Measurements from ENCODE around the gene SCAMP4. TPM values are rescaled to one million over a fixed set of nuclear protein-coding genes. Genes with fewer than 3 reads are reported as not detected.
"Not testable (repeated sequence)": the region's sequence is repeated elsewhere in the genome, so short reads cannot be mapped to it uniquely, and the experiment has no call there.

Gene SCAMP4
- total and polyA plus RNA-seq, 7 donors, result 14.4 to 55.4 (median 26.0) TPM

DNA sequence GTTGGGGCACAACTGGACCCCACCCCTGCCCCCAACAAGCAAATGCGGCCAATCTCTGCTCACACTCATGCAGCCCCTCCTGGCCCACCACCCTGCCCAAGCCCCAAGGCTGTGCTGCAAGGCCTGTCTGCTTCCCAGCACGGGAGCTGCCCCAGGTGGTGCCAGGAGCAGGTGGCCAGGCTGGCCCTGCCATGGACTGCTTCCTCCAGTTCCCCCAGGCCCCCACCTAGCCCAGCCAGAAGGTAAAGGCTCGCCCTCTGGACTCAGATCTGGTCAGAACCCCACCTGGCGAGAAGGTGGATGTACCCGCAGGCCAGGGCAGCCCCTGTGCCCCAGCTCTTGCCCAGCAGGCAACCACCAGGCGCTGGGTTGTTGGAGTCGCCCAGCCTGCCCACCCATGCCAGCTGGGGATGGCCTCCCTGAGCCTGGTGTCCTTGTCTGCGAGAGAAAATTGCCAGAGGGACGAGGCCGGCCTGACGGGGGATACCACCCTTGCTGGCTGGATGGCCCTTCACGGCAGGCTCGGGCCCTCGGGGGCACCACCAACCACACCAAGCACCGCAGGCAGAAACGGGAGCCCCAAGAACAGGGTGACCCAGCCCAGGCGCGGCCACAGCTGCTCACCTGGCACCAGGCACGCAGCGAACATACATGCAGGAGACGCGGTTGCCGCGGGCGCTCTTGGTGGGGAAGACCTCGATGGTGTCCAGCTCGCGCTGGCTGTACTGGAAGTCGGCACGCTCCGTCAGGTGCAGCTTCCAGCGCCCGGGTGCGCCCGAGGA lies 24.4 kb upstream of the SCAMP4 start:
- intact Hi-C loops (cut with DNase I), result no loop called here
- Histone ChIP-seq H3K4me3 (peak overlapping the region in 1 of 4 donors; percentile 27), H3K4me1 (peaks cover 0 to 53% (median 49%) of the 10 kb centered on the region in 4 donors), H3K36me3 (peaks cover 0 to 9% (median 0%) of the 10 kb centered on the region in 4 donors), H3K9me3 (no peaks in the 10 kb centered on the region), H3K27me3 (no peaks in the 10 kb centered on the region), H3K27ac (peak overlapping the region in 1 of 4 donors; percentile 55)
- TF ChIP-seq CTCF (IDR thresholded peaks at IDR 0.05) (no peak), POLR2A (IDR thresholded peaks at IDR 0.05) (no peak), EP300 (IDR thresholded peaks at IDR 0.05) (no peak), POLR2AphosphoS5 (IDR thresholded peaks at IDR 0.05) (no peak)
- DNase-seq, result peak; percentile 66
- WGBS, 2 donors, result 90 to 91% methylated on average over 35 of the region's 35 CpGs

GRCh38 chr19:1881393-1882088 lies 23.7 kb upstream of the SCAMP4 start:
- H3K9me3 ChIP-seq; intact Hi-C loops (cut with DNase I); H3K36me3 ChIP-seq; DNase-seq; H3K27me3 ChIP-seq: not testable (repeated sequence)
- peak overlapping the region in 3 of 4 donors; percentile 5 to 27 (median 9) for H3K4me3 ChIP-seq
- peaks cover 0 to 51% (median 45%) of the 10 kb centered on the region in 4 donors for H3K4me1 ChIP-seq
- peak overlapping the region; percentile 18 to 84 (median 67) for H3K27ac ChIP-seq
- 75 to 82% methylated on average over 44 of the region's 44 CpGs for WGBS, 2 donors

DNA sequence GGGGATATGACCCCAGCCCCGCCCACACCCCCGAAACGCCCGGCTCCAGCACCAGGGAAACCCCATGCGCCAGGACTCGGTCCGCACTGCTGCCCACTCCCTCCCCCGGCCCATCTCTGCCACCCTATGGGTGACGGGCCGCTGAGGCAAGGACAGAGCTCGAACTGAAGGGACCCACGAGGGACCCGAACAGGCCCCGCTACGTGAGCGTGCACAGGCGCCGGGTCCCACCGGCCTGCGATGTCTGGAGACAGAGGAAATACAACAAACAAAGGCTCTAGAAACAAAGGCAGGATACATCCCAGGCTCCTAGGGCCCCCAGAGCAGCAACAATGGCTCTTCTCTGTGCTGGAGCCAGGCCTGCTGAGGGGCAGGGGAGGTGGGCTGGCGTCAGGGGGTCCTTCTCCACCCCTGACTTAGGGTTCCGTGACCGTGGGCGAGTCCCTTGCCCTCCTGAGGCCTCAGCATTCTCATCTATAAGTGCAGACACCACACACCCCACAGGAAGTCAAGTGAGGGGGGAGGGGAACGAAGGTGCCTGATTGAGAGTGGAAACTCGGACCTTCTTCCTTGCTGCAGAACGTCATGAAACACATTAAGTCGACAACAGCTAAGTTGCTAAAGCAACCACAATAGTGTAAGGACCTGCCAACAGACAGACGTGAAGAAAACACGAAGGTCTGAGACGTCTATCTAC lies 23.0 kb upstream of the SCAMP4 start:
- Histone ChIP-seq H3K4me1 (peaks cover 0 to 47% (median 41%) of the 10 kb centered on the region in 4 donors), H3K27me3 (no peaks in the 10 kb centered on the region), H3K36me3 (peaks cover 0 to 9% (median 0%) of the 10 kb centered on the region in 4 donors), H3K4me3 (peak overlapping the region in 2 of 4 donors; percentile 9 to 27), H3K27ac (peak overlapping the region; percentile 18 to 84 (median 67)), H3K9me3 (no peaks in the 10 kb centered on the region)
- TF ChIP-seq CTCF (IDR thresholded peaks at IDR 0.05) (no peak), EP300 (IDR thresholded peaks at IDR 0.05) (no peak), POLR2A (IDR thresholded peaks at IDR 0.05) (no peak), POLR2AphosphoS5 (IDR thresholded peaks at IDR 0.05) (no peak)
- intact Hi-C loops (cut with DNase I), result no loop called here
- 68 to 80% methylated on average over 31 of the region's 31 CpGs for WGBS, 2 donors
- DNase-seq, result no peak

- Histone ChIP-seq H3K27me3 (no peaks in the 10 kb centered on the region), H3K4me1 (peaks cover 0 to 47% (median 41%) of the 10 kb centered on the region in 4 donors), H3K27ac (peak overlapping the region in 3 of 4 donors; percentile 55 to 84 (median 79)), H3K36me3 (peaks cover 0 to 9% (median 0%) of the 10 kb centered on the region in 4 donors), H3K9me3 (no peaks in the 10 kb centered on the region), H3K4me3 (peak overlapping the region in 2 of 4 donors; percentile 80 to 93)
- TF ChIP-seq CTCF (IDR thresholded peaks at IDR 0.05) (no peak), EP300 (IDR thresholded peaks at IDR 0.05) (no peak), POLR2AphosphoS5 (IDR thresholded peaks at IDR 0.05) (no peak), POLR2A (IDR thresholded peaks at IDR 0.05) (no peak)
- intact Hi-C loops (cut with DNase I), result no loop called here
- no peak for DNase-seq
- WGBS, 2 donors, result 73 to 76% methylated on average over 25 of the region's 25 CpGs
Observed at GRCh38 chr19:1882786-1883692, 22.2 kb upstream of the SCAMP4 start.

Data from sigmoid colon (tissue), 7 donors.